HG03064 (cell line): Measurements from ENCODE around the gene ACTR6.
"Not testable (repeated sequence)": the region's sequence is repeated elsewhere in the genome, so short reads cannot be mapped to it uniquely, and the experiment has no call there.

Experiments
- ATAC-seq: cut with Tn5 transposase; IDR thresholded peaks from one replicate; pipeline ENCODE4 v1.9.1; 2021; ENCODE audit warnings: low read depth; ENCODE audit not compliant: unreplicated experiment

The ACTR6 gene

DNA sequence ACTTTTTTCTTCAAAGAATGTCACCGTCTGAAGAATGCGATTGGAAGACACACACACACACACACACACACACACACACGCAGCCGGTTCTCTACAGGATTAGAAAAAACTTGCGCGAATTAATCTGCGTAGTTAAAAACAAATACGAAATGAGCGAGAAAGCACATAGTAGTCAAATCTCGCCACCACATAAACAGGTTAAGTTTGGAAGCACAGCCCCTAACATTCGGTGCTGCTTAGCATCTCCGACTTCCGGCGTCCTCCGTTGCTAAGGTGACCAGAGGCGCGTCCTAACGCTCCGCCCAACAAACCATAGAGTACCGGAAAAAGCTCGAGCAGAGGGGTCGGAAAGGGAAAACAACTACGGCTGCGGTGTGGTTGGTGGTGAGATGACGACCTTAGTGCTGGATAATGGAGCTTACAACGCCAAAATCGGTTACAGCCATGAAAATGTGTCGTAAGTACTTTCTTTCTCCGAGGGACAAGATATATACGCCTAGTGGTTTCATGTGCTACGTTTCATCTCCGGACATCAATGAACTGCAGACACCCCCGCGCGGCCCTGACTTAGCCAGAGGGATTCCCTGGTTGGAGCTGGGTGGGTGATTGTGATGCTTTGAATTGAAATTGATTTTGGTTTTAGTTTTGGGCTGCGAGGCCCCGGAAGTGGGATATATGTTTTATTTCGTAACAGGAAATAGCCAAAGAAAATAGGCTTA lies at the start of gene ACTR6:
Gene ACTR6 (plus strand): TSS at position 353 of the 719 bp plus-strand sequence. CDS start 37 bp downstream, at position 390.
- ATAC-seq: peak; percentile 91

DNA sequence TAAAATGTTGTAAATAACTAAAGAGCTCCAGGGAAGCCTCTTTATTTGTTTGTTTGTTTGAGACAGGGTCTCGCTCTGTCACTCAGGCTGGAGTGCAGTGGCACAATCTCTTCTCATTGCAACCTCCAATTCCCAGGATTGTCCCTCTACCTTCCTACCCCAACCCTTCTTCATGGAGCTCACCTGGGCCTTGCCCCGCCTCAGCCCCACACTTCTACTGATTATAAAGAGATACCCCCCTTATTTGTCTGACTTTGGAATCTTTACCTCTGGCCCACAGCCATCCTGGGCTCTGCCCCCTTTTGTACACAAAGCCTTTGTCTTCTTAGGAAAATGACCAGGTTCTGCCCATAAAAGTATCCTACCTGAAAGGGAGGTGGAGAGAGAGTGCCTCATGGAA lies 48.8 kb upstream of the ACTR6 start:
- no peak for ATAC-seq

DNA sequence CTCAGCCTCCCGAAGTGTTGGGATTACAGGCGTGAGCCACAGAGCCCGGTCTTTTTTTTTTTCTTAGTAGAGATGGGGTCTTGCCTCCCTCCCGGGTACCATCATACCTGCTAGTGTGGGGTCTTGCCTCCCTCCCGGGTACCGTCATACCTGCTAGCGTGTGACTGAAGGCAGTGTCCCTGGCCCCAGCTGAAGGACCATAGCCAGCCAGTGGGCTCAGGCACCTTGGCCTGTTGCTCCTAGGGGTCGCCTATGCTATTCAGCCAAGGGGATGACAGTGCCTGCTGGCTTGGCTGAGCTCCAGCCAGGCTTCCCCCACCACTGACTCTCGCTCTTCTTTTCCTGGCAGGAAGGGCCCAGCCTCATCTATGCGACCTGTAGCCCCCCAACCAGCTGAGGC lies 47.5 kb upstream of the ACTR6 start:
- no peak for ATAC-seq

DNA sequence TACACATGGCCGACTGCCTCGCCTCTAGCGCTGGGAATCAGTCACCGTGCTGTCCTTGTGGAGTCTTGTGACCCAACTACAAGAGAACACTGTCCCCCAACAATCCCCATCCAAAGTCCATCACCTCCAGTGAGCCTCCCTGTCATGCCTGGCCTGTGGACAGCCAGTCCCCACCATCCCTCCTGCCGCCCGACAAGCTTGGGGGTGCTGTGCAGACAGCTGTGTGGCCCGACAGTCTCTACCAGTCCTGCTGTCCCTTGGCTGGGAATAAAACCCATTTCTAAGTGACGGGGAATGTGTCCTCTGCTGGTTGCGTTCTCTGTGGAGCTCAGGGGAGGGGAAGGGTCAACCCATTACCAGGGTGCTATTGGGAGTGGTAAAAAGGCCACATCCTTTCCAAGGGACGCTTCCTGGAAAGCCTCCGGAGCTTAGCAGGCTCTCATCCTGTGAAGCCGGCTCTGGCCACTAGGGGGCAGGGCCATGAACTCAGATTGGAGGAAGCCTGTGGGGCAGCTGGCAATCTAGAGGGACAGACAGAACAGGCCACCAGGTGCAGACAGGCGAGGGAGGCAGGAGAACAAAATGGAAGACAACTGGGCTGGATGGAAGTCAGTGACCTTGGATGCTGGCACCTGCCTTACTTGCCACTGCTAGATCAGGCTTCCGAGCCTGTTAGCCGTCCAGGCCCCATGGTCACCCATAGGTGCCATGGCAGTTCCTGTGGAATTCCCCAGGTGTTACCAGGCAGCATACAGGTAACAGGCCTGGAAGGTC lies 46.0 kb upstream of the ACTR6 start:
- ATAC-seq: no peak

DNA sequence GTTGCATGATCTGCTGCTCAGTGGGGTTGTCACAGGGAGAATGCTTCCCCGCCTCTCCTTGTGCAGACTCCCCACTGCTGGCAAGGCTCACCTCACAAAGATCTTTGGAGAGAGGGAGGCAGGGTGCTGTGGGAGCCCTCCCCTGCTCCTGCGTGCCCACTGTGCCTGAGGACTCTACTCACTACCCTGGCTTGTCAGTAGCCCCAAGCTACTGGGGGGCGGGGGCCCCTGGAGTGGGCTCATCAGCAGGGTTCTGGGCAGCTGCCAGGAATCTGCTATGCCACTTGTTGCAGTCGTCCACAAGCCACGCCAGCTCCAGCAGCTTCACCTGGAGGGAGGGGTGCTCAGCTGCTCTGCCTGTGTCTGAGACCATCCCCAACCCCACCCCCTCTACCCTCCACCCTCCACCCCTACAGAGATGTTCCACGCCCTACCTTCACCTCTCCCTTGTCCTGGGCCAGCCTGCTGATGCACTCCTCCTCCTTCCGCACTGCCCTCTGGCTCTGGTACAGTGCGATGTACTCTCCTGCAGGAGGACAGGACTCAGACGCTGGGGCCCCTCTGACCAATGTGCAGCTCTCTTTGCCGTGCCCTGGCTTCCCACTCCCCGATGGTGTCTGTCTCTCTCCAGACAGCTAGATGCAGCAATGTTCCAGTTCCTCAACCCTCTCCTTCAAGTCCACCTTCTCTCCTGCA lies 43.7 kb upstream of the ACTR6 start:
- ATAC-seq: no peak

DNA sequence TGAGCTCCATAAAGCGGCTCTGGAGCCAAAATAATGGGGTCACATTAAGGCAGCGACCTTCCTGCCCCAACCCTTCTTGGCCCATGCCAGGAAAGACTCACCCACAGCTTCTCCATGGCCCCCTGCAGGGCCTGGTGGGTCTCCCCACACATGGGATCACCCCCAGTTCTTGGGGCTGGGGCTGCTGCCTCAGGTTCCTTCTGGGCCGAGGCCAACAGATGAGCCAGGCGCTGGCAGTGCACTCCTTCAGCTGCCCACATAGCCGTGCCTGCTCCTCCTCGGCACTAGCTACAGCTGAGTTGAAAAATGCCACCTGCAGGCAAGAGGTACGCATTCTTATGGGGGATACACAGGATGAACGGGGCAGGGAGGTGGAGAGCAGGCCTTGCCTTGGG lies 43.2 kb upstream of the ACTR6 start:
- no peak for ATAC-seq

DNA sequence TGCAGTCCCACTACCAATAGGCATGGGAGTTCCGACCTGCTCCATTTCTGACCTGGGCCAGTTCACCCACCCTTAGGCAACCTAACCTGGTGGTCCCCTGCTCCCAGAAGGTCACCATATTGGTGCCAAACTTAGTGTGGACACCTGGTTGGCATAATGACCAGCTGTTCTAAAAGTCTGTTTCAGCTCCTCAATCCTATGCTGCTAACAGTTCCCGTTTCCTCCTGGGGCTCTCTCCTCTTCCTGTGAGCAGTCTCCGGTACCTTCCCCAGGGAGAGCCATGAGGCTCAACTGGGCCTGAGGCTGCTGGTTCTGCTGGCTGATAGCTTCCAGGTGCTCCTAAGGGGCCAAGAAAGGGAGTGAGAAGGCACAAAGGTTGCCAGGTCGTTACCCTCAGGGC lies 42.1 kb upstream of the ACTR6 start:
- no peak for ATAC-seq

DNA sequence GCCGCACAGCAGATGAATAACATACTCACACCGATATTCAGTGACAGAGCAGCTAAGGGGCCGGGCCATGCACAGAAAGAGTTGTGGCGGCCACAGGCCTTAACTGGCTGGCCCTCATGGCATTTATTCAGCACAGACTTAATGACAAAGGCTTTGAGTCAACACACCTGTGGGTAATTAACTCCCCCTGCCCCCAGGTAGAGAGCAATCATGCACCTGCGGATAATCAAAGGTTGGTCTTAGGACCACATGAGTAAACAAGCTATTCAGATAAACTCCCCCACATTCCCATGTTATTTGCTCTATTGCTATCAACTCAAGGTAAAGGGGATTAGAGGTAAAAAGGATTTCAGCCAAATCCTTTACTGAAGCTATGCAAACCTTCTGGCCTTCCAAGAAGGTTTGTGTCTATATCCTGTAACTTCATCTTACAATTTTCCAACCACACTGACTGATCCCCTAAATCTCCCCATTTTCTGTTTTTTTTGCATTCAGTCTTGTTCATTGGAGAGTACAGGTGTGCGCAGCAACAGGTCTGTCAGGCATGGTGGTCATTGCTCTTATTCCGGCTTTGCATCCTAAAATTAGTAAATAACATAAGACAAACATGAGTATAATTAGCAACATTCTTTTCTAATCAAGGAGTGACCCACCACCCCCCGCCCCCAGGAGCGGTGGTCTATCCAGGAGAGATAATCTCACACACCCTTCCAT lies 41.1 kb upstream of the ACTR6 start:
- no peak for ATAC-seq

DNA sequence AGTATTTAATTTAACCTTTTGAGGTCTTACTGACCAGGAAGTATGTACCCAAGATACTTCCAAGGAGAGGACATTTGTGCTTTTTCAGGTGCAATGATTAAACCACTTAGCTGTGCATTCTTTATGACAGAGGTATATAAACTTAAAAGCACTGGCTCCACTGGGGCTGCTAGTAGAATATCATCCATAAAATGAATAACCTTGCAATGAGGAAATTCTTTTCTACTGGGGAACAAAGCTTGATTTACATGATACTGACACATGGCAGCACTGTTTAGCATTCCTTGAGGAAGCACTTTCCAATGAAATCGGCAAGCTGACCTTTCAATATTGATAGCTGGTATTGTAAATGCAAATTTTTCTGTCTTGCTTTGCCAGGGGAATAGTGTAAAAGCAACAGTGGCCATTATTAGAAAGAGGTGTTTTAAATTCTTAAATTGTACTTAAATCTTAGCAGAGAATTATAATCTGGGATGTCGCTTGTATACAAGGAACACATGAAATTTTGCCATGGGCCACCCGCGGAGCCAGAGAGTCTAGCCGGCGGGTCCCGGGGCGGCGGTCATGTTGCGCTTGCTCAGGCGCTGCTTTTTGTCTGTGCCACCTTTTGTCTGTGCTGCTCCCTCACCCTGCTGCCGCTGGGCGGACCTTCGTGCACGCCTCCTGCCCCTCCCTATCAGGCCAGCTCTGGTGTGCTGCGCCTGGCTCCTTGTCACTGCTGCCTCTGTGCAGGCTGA lies 37.0 kb upstream of the ACTR6 start:
- peak; percentile 95 for ATAC-seq

DNA sequence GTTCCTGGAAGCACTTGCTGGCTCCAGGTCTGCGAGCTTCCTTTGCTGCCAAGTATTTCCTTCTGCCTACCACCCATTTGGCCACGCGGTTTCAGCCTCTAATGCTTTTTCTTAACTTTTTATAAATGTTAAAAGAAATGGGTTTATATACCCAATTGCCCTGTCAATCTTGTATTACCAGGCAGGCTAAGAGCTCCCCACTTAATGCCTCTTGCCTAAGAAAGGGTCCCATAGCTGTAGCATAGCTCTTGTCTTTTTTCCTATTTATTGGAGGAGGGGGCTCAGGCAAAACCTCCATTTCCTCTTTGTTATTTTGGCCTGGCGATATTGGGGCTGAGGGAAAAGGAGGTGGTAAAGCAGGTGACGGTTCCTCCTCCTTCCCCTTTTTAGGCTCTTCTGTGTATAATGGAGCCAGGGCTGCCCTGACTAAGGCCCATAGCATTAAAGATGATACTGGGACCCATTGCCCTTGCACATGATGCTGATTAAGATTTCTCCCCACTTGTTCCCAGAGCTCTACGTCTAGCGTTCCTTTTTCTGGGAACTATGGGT lies 36.4 kb upstream of the ACTR6 start:
- ATAC-seq: no peak

DNA sequence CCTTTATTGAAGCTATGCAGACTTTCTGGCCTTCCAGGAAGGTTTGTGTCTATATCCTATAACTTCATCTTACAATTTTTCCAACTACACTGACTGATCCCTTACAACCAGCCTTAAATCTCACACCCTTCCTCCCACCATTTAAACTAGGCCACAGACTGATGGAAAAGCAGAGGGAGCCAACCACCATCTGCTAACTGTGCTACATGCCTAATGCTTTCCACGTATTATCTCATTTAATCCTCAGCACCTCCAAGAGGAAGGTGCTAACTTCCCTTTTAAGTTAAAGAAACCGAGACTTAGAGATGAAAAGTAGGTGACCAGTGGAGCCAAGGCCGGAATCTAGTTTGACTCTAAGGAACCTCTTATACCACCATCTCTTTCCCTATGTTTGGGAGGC lies 35.3 kb upstream of the ACTR6 start:
- ATAC-seq: no peak

DNA sequence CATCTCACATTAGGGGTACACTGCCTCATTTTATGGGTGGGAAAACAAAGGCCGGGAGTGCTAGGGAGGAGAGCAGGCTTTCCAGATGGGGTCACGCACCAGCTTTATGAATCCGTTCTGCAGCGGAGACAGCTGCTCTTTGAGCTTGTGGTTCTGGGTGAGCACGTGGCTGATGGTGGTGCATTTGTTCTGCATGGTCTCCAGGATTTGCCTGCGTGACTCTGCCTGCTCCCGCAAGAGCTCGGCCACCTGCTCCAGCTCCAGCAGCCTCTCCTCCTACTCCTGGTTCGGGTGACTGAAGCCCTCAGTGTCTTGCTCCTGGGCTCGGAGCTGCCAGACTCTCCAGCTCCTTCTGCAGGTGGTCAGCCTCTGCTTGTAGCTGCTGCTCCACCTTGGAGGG lies 34.4 kb upstream of the ACTR6 start:
- no peak for ATAC-seq

DNA sequence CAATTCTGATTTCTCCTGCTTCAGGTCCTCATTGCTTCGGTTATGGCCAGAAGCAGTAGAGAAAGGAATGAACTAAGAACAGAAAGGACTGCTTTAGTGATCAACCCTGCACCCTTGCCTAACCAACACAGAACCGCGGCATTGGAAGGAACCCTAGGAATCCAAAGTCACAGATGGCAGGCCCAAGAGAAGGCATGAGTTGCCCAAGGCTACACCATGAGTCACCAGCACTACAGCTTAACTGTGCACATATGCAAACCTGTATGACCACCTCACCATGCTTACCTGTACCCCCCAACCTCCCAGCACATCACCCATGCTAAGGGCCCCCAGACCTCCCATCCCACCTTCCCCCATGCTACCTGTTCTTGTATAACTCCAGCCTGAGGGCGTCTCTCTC lies 32.1 kb upstream of the ACTR6 start:
- no peak for ATAC-seq

DNA sequence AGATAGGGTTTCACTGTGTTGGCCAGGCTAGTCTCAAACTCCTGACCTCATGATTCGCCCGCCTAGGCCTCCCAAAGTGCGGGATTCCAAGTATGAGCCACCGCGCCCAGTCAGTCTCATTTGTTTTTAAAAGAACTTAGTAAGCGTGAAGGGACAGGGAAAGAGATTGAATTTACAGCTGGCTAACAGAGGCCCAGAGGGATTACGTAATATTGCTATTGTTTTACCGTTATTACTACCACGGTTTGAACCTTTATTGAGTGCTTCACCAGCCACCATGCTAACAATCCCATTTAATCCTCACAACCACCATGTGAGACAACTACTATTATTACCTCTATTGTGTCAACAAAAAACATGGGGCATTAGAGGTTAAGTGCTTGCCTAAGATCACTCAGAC lies 31.3 kb upstream of the ACTR6 start:
- ATAC-seq: no peak

DNA sequence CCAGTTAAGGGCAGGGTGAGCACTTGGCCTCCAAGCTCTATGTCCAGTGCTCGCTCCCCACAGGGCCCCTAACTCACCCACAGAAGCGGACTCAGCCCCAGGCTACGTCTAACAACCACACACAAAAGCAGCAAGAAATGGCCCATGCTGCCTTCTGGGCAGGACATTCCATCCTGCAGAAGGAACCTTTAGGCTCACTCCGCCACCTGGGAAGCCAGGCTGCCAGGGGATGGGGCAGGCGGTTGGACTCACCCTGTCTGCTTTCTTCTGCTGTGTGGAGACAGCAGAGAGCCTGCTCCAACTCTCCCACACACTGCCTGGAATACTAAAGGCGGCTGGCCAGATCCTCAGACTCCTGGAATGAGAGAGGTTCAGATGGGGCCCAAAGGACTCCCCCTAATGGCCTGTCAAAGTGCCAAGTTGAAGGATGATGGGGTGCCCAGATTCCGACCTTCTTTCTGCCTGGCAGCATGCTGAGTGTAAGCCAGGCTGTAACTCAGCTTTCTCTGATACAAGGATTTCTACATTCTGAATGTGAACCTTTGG lies 30.2 kb upstream of the ACTR6 start:
- ATAC-seq: no peak

DNA sequence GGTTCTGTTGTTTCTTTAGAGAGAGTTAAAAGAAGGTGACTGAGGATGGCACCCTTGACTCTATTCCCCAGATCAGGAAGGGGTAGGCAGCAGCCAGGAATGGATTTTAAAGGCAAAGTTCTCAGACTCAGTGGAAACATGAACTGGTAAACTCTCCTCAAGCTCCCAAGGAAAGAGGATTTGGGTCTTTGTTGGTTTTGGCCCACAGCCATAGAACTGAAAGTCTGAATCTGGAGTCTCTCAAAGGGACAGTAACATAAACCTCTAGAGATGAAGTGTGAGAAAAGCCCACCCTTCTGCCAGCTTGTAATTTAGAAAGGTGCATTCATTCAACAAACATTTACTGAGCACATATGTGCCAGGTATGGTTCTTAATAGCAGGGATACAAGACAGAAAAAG lies 29.4 kb upstream of the ACTR6 start:
- ATAC-seq: no peak

DNA sequence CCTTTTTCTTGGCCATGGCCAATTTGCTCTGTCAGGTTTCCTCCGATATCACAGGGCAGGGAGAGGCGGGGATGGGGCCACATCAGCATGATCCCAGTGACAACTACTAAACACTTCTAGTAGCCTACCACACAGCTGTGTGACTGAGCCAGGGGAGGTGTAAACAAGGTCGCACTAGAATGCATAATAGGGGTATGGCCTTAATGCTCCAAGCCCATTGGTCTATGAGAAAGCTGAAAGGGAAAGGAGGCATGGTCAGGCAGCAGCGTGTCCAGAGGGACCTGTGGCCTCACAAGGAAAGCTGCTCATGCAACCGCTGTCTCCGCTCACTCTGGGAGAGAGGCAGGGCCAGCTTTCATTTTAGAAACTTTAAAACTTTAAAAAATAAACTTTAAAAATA lies 27.5 kb upstream of the ACTR6 start:
- ATAC-seq: no peak

DNA sequence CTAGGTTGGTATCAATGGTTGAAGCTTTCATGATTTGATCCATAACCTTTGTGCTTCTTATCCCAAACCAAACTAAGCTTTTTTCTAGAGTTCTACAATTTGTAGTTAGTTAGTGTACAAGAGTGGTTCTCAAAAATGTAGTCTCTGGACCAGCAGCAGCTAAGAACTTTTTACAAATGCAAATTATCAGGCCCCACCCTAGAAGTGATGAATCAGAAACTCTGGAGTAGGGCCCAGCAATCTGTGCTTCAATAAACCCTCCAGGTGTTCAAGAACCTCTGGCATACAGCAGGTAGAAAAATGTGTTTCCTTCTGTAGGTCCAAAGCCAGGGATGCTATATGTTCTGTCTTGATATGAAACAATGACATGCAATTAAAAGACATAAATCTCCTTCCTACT lies 26.1 kb upstream of the ACTR6 start:
- ATAC-seq: no peak

DNA sequence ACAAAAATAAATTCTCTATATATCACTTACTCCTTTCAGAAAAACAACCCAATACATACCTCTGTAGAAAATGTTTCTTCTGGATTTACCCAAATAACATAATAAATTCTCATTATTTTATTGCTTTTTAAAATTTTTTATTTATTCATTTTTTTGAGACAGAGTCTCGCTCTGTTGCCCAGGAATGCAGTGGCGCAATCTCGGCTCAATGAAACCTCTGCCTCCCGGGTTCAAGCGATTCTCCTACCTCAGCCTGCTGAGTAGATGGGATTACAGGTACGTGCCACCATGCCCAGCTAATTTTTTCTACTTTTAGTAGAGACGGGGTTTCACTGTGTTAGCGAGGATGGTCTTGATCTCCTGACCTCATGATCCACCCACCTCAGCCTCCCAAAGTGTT lies 24.1 kb upstream of the ACTR6 start:
- ATAC-seq: not testable (repeated sequence)

DNA sequence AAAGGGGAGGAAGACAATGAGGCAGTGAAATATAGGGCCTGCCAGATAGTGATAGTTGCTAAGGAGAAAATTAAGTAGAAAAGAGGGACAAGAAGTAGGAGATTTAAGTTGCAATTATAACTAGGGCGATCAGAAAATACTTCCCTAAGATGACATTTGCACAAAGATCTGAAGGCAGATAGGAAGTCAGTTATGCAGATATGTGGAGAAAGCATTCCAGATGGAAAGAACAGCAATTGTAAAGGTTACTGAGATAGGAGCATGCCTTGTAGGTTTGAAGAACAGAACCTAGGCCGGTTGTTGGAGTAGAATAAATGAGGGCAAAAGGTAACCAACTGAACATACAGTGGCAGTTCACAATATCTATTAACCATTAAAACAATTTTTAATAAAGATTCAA lies 21.4 kb upstream of the ACTR6 start:
- ATAC-seq: no peak
